Measurements from ENCODE around the gene CAMK1D. TPM values are rescaled to one million over a fixed set of nuclear protein-coding genes. Genes with fewer than 3 reads are reported as not detected.

CAMK1D gene
- total and polyA plus RNA-seq, 8 donors: 1.4 to 26.9 (median 3.9) TPM

DNA sequence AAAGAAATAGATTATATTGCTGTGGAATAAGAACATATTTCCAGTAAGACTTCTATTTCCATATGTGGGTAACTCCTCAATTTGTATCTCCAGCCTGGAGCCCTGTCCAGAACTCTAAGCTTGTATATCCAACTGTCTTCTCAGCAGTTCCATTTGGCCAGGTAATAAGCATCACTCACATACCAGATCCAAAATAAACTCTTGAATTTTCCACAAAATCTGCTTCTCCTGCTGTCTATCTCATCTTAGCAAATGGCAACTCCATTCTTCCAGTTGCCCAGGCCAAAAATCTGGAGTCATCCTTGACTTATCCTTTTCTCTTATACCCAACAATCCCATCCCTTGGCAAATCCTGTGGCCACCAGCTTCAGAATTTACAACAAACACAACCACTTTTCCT, 325.8 kb downstream of the CAMK1D start:
- Histone ChIP-seq H3K4me1 (no peaks in the 10 kb centered on the region), H3K27ac (no peak overlapping the region), H3K4me3 (no peak overlapping the region), H3K36me3 (no peaks in the 10 kb centered on the region), H3K9me3 (peaks cover 0 to 6% (median 0%) of the 10 kb centered on the region in 4 donors), H3K27me3 (no peaks in the 10 kb centered on the region)
- TF ChIP-seq POLR2AphosphoS5 (IDR thresholded peaks at IDR 0.05): no peak
- no peak for TF ChIP-seq POLR2A (IDR thresholded peaks at IDR 0.05)
- TF ChIP-seq, protein P1, sequence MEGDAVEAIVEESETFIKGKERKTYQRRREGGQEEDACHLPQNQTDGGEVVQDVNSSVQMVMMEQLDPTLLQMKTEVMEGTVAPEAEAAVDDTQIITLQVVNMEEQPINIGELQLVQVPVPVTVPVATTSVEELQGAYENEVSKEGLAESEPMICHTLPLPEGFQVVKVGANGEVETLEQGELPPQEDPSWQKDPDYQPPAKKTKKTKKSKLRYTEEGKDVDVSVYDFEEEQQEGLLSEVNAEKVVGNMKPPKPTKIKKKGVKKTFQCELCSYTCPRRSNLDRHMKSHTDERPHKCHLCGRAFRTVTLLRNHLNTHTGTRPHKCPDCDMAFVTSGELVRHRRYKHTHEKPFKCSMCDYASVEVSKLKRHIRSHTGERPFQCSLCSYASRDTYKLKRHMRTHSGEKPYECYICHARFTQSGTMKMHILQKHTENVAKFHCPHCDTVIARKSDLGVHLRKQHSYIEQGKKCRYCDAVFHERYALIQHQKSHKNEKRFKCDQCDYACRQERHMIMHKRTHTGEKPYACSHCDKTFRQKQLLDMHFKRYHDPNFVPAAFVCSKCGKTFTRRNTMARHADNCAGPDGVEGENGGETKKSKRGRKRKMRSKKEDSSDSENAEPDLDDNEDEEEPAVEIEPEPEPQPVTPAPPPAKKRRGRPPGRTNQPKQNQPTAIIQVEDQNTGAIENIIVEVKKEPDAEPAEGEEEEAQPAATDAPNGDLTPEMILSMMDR (IDR thresholded peaks at IDR 0.05): no peak
- no peak for TF ChIP-seq EP300 (IDR thresholded peaks at IDR 0.05)
- DNase-seq: no peak
- intact Hi-C loops (cut with DNase I; ENCODE audit: low total_unique reads): no loop called here

DNA sequence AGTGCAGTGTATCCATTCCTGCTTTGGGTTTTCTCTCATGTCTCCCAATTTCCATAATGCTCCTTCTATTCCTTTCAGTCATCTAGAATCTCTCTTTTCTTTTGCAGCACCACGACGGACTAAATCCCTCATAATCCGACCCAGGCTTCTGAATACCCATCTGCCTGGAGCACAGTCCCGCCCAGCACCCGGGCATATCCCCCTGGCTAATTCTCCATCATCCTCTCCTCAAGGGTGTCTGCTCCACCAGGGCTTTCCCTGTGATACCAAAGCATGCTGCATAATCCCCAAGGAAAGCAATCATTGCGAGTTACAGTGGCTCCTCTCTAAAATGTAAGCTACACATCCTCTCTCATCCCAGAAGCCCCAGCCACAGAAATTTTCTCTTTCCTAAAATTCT, 330.3 kb downstream of the CAMK1D start:
- intact Hi-C loops (cut with DNase I; ENCODE audit: low total_unique reads): no loop called here
- no peaks in the 10 kb centered on the region for H3K27me3 ChIP-seq
- peaks cover 0 to 6% (median 0%) of the 10 kb centered on the region in 4 donors for H3K9me3 ChIP-seq
- TF ChIP-seq, protein P1 (IDR thresholded peaks at IDR 0.05): no peak
- TF ChIP-seq POLR2A (IDR thresholded peaks at IDR 0.05): no peak
- TF ChIP-seq POLR2AphosphoS5 (IDR thresholded peaks at IDR 0.05): no peak
- TF ChIP-seq EP300 (IDR thresholded peaks at IDR 0.05): no peak
- 88 to 95% (median 94%) methylated on average over 6 of the region's 6 CpGs for WGBS, 5 donors
- H3K4me1 ChIP-seq: peaks cover 0 to under 1% (median 0%) of the 10 kb centered on the region in 4 donors
- H3K4me3 ChIP-seq: no peak overlapping the region
- no peaks in the 10 kb centered on the region for H3K36me3 ChIP-seq
- no peak for DNase-seq
- H3K27ac ChIP-seq: no peak overlapping the region

DNA sequence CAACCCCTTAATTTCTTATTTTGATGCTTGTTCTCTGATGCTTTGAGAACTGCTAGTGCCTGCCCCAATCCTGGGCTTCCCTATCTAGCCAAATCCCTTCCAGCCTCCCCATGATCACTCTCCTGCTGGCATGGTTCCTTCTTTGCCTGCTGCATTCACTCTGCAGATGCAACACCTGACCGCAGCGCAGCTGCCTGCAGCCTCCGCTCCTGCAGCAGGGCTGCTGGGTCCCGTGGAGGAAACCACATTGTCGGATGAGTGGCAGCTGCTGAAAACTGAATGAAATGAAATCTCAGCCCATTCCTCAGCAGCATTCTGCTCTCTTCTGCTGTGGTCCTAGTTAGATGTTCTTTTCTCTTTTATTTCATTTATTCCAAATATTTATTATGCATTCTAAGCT, 331.9 kb downstream of the CAMK1D start:
- Histone ChIP-seq H3K27ac (no peak overlapping the region), H3K4me3 (no peak overlapping the region), H3K27me3 (no peaks in the 10 kb centered on the region), H3K4me1 (peaks cover 0 to 12% (median 2%) of the 10 kb centered on the region in 4 donors), H3K9me3 (peaks cover 0 to 6% (median 0%) of the 10 kb centered on the region in 4 donors), H3K36me3 (no peaks in the 10 kb centered on the region)
- no peak for TF ChIP-seq POLR2AphosphoS5 (IDR thresholded peaks at IDR 0.05)
- TF ChIP-seq EP300 (IDR thresholded peaks at IDR 0.05): no peak
- TF ChIP-seq, protein P1 (IDR thresholded peaks at IDR 0.05): no peak
- no peak for TF ChIP-seq POLR2A (IDR thresholded peaks at IDR 0.05)
- WGBS, 5 donors: 72 to 91% (median 83%) methylated on average over 5 of the region's 5 CpGs
- DNase-seq: no peak
- intact Hi-C loops (cut with DNase I; ENCODE audit: low total_unique reads): no loop called here

DNA sequence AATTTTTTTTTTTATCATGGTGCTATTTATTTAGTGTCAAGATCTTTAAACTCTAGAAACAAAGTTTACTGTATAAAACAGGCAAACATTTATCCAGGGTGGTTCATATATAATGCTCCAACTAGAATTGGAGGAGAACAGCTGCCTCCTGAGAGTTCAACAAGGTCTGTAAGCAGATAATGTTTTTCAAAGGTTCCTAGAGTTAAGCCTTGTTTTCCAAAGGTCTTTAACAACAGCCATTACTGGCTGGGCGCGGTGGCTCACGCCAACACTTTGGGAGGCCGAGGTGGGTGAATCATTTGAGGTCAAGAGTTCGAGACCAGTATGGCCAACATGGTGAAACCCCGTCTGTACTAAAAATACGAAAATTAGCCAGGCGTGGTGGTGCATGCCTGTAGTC, 335.4 kb downstream of the CAMK1D start:
- no peak overlapping the region for H3K4me3 ChIP-seq
- intact Hi-C loops (cut with DNase I; ENCODE audit: low total_unique reads): no loop called here
- WGBS, 5 donors: 33 to 75% (median 46%) methylated on average over 8 of the region's 8 CpGs

More for the DNA sequence above, 335.4 kb downstream of the CAMK1D start:
- no peak for DNase-seq
- no peaks in the 10 kb centered on the region for H3K36me3 ChIP-seq
- no peak overlapping the region for H3K27ac ChIP-seq
- no peaks in the 10 kb centered on the region for H3K9me3 ChIP-seq
- H3K4me1 ChIP-seq: peaks cover 0 to 16% (median 4%) of the 10 kb centered on the region in 4 donors
- H3K27me3 ChIP-seq: no peaks in the 10 kb centered on the region
- no peak for TF ChIP-seq EP300 (IDR thresholded peaks at IDR 0.05)
- TF ChIP-seq POLR2A (IDR thresholded peaks at IDR 0.05): no peak
- TF ChIP-seq, protein P1 (IDR thresholded peaks at IDR 0.05): no peak

All from stomach (tissue), 9 donors.